Epithelial cell of proximal tubule (primary cell): ENCODE measurements around the gene PIGN. TPM values are rescaled to one million over a fixed set of nuclear protein-coding genes. Genes with fewer than 3 reads are reported as not detected.

Experiments
- DNase-seq: peaks from one replicate; pipeline ENCODE4 v3.0.0-alpha.2; 2011; ENCODE audit warnings: low read depth
- H3K4me3 ChIP-seq: 2 replicates; pipeline ENCODE4 v1.5.1; 2011; ENCODE audit warnings: low read depth, mild to moderate bottlenecking, low read length
- total RNA-seq: library from RNA; depleted of rRNA; stranded (reverse); fragments of >200 nt; gene quantifications from 2 replicates; pipeline ENCODE4 v1.2.3, GENCODE V29; 2015
- TF ChIP-seq, protein P1 (sequence below): conservative IDR thresholded peaks from 2 replicates; pipeline ENCODE4 v1.5.1; 2012; ENCODE audit warnings: low read depth, mild to moderate bottlenecking, low read length

The PIGN gene
- total RNA-seq, 1 donor from 2014 or later = 21.4 TPM

DNA sequence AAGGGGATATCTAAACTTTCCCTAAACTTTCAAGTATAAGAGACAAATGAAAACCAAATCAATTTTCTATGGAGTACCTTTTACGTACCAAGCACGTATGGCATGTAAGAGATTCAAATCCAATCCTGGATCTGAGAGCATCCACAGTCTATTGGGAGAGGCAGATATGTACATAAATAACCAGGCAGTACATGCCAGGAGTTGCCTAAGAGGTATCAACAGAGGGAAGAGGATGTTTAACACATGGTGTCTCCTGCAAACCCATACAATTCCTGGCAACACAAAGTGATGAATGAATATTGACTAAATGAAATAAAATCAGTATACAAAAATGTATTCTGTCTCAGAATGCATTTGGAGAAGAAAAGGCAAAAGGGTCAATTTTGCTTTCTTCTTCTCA, 116.6 kb downstream of the PIGN start:
- H3K4me3 ChIP-seq = no peak overlapping the region
- DNase-seq = no peak
- TF ChIP-seq, protein P1, sequence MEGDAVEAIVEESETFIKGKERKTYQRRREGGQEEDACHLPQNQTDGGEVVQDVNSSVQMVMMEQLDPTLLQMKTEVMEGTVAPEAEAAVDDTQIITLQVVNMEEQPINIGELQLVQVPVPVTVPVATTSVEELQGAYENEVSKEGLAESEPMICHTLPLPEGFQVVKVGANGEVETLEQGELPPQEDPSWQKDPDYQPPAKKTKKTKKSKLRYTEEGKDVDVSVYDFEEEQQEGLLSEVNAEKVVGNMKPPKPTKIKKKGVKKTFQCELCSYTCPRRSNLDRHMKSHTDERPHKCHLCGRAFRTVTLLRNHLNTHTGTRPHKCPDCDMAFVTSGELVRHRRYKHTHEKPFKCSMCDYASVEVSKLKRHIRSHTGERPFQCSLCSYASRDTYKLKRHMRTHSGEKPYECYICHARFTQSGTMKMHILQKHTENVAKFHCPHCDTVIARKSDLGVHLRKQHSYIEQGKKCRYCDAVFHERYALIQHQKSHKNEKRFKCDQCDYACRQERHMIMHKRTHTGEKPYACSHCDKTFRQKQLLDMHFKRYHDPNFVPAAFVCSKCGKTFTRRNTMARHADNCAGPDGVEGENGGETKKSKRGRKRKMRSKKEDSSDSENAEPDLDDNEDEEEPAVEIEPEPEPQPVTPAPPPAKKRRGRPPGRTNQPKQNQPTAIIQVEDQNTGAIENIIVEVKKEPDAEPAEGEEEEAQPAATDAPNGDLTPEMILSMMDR = no peak

DNA sequence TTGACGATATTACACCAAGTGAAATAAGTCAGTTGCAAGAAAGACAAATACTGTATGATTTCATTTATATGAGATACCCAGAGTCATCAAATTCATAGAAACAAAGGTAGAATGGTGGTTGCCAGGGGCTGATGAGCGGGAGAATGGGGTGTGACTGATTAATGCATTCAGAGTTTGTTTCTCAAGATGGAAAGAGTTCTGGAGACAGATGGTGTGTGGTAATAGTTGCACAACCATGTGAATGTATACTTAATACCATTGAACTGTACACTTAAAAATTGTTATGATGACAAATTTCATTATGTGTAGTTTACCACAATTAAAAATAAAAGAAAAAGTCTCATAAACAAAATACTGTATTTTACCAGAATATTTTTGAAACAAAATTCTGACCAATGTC, 117.3 kb downstream of the PIGN start:
- TF ChIP-seq, protein P1 = no peak
- H3K4me3 ChIP-seq = no peak overlapping the region
- DNase-seq = no peak

DNA sequence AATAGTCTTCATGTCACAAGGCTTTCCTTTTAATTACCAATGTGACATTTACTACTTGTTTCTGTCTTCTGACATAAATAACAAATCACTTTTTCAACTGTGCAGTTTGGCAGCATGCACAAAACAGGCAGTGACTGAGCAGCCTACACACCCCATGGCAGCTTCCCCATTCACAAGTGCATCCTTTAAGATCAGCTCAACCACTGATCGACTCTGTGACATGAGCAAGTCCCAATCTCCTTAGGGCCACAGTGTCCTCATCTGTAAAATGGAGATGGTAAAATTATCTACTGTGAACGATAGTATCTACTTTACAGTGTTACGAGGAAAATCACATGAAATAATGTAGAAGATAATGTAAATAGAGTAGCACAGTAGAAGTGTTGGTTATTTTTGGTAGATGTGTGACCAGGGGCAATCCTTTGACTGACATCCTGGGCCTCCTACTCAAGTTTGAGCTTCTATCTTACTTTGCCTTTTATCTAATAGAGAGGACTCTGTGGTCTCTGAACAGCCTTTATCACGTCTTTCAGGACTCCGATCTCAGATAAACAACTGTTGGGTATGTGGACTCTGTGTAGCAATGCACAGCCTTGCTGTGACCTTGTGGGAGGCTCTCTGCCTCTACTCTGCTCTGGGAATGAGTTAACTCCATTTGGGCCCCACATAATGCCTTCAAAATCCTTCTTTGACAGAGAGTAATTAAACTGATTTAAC, 120.6 kb downstream of the PIGN start:
- DNase-seq = no peak
- TF ChIP-seq, protein P1 = no peak
- H3K4me3 ChIP-seq = no peak overlapping the region

DNA sequence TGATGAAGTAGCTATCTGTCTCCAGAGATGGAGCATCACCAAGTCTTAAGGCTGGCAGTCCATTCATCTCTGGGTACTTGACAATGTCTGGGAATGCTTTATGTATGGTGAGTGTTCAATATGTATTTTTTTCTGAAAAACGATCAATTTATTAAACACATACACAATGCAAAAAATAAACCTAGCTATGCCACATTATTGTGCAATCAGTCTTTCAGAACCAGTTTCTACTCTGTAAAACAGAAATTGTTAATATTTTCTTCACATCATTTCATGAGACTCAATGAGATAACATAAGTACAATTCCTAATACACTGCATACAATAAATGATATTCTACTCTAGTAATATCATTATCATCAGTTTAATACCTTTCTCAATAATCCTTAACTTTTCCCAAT, 122.5 kb downstream of the PIGN start:
- no peak for DNase-seq
- H3K4me3 ChIP-seq = no peak overlapping the region
- TF ChIP-seq, protein P1 = no peak

DNA sequence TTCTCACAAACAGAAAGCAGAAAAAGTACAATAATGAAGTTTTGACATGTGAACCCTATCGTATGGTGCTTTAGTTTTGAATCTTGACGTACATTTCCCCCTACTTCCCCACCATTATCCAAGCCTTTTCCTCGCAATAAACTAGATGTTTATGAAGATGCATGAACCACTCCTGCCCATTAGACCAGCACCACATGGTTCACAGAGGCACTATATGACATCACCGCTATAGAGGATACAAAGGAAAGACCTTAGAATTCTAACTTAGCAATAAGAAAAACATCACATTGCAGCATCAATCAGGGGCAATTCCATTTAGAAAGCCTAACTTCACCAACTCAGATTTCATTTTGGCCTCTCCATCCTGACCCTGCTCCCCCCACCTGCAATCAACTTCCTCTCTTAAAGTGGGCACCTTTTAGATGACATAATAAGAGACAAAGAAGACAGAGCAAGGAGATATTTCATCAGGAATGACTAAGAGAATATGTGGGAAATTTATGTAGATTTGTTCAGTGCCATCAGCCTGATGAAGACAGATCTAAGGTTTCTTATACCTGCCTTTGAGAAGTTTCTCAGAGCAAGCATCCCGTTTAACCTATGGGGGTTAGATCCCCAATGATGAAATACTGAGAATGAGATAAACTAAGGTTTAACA, 124.9 kb downstream of the PIGN start:
- DNase-seq = no peak
- TF ChIP-seq, protein P1 = no peak
- no peak overlapping the region for H3K4me3 ChIP-seq

DNA sequence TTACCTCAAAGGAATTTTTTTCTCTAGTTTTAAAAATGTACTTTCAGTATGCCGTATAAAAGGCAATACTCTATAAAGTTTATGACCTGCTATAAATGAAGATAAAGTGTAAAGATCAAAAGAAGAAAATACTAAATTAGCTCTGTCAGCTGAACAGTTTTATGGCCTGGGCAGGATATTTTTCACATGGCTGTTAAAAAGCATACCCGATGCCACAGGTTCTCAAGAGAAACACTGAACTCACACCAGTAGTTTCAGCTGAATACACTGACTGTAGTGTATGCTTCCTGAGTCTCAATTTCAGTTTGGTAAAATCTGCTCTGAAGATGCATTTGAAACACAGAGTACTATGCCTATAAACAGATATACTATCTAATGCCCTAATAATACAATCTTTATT, 126.0 kb downstream of the PIGN start:
- DNase-seq = no peak
- H3K4me3 ChIP-seq = no peak overlapping the region
- TF ChIP-seq, protein P1 = no peak

DNA sequence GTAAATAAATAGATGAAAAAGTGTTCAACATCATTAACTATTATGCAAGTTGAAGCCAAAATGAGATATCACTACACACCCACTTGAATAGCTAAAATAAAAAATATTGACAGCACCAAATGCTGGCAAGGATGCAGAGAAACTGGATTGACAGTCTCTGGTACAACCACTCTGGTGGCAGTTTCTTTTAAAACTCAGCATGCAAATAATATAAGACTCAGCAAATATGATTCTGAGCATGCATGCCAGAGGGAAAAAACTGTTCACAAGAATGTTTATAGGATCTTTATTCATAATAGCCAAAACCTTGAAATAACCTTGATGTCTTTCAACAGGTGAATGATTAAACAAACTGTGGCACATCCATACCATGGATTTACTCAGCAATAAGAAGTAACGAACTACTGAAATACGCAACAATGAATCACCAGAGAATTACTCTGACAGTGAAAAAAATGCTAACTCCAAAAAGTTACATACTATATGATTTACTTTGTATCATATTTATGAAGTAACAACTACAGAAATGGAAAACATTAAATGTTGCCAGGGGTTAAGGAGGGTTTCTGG, 131.8 kb downstream of the PIGN start:
- TF ChIP-seq, protein P1 = no peak
- H3K4me3 ChIP-seq = no peak overlapping the region
- DNase-seq = no peak
